Fibroblast of mammary gland (primary cell): ENCODE measurements around the gene TSPAN9.

Experiments used
- DNase-seq: peaks from one replicate; pipeline ENCODE4 v3.0.0-alpha.2; 2010; ENCODE audit warnings: low read depth
- H3K4me3 ChIP-seq: 2 replicates; pipeline ENCODE4 v1.5.1; 2011; ENCODE audit warnings: low read depth, mild to moderate bottlenecking, low read length, moderate library complexity; ENCODE audit not compliant: control insufficient read depth
- CTCF ChIP-seq: conservative IDR thresholded peaks from 2 replicates; pipeline ENCODE4 v1.5.1; 2011; ENCODE audit warnings: low read depth, low read length, inconsistent platforms; ENCODE audit not compliant: control insufficient read depth, insufficient read depth

TSPAN9 gene

GRCh38 chr12:3333583-3333982, 256.4 kb downstream of the TSPAN9 start:
- no peak overlapping the region for H3K4me3 ChIP-seq
- TF ChIP-seq CTCF, result no peak
- DNase-seq, result no peak

- TF ChIP-seq CTCF, result no peak
- no peak for DNase-seq
- H3K4me3 ChIP-seq, result no peak overlapping the region
These were observed 256.8 kb downstream of the TSPAN9 start for GRCh38 chr12:3333991-3334391.

DNA sequence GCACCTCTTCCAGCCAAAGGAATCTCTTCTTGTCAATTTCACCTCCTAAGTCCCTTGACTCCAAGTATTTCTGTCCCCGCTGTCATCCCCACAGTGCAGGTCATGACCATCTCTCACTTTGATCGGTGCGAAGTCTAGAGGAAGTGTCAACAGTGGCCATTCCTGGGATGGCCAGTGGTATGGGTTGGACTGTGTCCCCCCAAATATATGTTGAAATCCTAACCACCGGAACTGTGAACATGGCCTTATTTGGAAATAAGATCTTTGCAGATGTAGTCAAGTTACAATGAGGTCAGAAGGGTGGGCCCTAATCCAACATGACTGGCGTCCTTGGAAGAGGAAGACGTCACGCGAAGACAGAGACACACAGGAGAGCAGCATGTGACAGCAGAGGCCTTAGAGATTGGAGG, 257.9 kb downstream of the TSPAN9 start:
- no peak for TF ChIP-seq CTCF
- no peak overlapping the region for H3K4me3 ChIP-seq
- peak; percentile 14 for DNase-seq
